SK-N-SH treated with all-trans-retinoic acid at 6 μM for 48 hours (cell line): Measurements from ENCODE around the gene AIMP1.

Experiments used
- TOX ChIP-seq: fragments of 250-450 bp; sonication (Bioruptor Pico); IDR thresholded peaks from 2 replicates; pipeline ENCODE4 v1.8.0; 2021; ENCODE audit warnings: mild to moderate bottlenecking, moderate library complexity, borderline replicate concordance
- ZC3H10 ChIP-seq: fragments of 250-450 bp; sonication (Bioruptor Pico); IDR thresholded peaks from 2 replicates; pipeline ENCODE4 v1.5.1; 2021; ENCODE audit warnings: mild to moderate bottlenecking, moderate library complexity
- ZFP30 ChIP-seq: fragments of 450-650 bp; formaldehyde crosslinking; IDR thresholded peaks from 2 replicates; pipeline ENCODE4 v1.5.0; 2022; ENCODE audit warnings: mild to moderate bottlenecking, moderate library complexity
- ZNF565 ChIP-seq: fragments of 450-650 bp; formaldehyde crosslinking; conservative IDR thresholded peaks from 2 replicates; pipeline ENCODE4 v1.5.0; 2020; ENCODE audit warnings: low read depth, mild to moderate bottlenecking, moderate library complexity
- TF ChIP-seq, protein P1 (sequence below): fragments of 250-450 bp; sonication (Bioruptor Pico); IDR thresholded peaks from 2 replicates; pipeline ENCODE4 v1.5.0; 2020; ENCODE audit warnings: mild to moderate bottlenecking, moderate library complexity

GRCh38 chr4:106320235-106320634 is 3.9 kb downstream of the AIMP1 start:
- no peak for TF ChIP-seq ZNF565 (CRISPR knock-in tag)
- TF ChIP-seq ZC3H10 = no peak
- TF ChIP-seq, protein P1, sequence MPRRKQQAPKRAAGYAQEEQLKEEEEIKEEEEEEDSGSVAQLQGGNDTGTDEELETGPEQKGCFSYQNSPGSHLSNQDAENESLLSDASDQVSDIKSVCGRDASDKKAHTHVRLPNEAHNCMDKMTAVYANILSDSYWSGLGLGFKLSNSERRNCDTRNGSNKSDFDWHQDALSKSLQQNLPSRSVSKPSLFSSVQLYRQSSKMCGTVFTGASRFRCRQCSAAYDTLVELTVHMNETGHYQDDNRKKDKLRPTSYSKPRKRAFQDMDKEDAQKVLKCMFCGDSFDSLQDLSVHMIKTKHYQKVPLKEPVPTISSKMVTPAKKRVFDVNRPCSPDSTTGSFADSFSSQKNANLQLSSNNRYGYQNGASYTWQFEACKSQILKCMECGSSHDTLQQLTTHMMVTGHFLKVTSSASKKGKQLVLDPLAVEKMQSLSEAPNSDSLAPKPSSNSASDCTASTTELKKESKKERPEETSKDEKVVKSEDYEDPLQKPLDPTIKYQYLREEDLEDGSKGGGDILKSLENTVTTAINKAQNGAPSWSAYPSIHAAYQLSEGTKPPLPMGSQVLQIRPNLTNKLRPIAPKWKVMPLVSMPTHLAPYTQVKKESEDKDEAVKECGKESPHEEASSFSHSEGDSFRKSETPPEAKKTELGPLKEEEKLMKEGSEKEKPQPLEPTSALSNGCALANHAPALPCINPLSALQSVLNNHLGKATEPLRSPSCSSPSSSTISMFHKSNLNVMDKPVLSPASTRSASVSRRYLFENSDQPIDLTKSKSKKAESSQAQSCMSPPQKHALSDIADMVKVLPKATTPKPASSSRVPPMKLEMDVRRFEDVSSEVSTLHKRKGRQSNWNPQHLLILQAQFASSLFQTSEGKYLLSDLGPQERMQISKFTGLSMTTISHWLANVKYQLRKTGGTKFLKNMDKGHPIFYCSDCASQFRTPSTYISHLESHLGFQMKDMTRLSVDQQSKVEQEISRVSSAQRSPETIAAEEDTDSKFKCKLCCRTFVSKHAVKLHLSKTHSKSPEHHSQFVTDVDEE (CRISPR knock-in tag) = no peak
- TF ChIP-seq TOX = no peak
- TF ChIP-seq ZFP30 (CRISPR knock-in tag) = no peak
